Measurements from ENCODE around the gene PPARG. TPM values are rescaled to one million over a fixed set of nuclear protein-coding genes. Genes with fewer than 3 reads are reported as not detected.

Gene PPARG
- total RNA-seq: 5.5 TPM

GRCh38 chr3:12288182-12289129, at the start of gene PPARG:
TSS of gene PPARG (plus strand) at chr3:12289070. CDS start at chr3:12379712, 90,642 bp downstream.

Other genes with a start within 250 kb of the PPARG start
- 3.1 TPM for gene TIMP4, start 130.2 kb upstream of the PPARG start, total RNA-seq
- 33.8 TPM for gene TSEN2, start 195.4 kb downstream of the PPARG start, total RNA-seq